Ovary (tissue), 1 donor: ENCODE measurements around the gene TTC1.

Experiments
- EP300 ChIP-seq: sonication (generic); formaldehyde crosslinking; IDR thresholded peaks from one replicate; pipeline ENCODE4 v1.6.1; 2017; ENCODE audit warnings: antibody characterized with exemption
- POLR2A ChIP-seq: fragments of 450-650 bp; IDR thresholded peaks from one replicate; pipeline ENCODE4 v1.6.1; 2017; ENCODE audit warnings: antibody characterized with exemption, mild to moderate bottlenecking, moderate library complexity

DNA sequence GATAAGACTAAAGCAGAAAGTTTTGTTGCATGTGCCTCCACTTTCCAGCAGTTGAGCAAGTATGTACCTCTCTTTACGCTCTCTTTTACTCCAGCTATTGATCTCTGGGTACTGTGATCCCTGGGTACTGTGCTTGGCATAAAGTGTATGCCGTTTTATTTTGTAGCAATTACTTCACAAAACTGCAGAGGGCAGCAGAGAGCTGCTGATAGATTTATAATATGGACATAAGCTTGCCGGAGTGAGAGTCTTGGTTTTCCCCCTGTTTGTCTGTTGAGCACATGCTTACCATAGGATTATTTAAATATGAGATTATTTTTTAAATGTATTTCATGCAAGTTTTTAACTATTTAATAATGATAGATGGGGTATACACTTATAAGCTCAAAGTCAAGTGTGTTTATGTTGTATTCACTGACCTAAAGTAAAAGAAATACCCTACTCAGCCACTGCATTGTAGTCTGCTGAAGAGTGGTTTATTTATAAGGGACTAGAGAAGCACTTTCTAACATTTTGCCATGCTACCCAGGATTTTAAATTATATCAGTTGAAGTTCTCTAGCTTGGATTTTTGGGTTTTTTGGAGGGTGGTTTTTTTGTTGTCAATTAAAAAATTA lies 13.0 kb downstream of the TTC1 start:
- TF ChIP-seq EP300: no peak
- TF ChIP-seq POLR2A: no peak
